ENCODE measurements around the gene TSPAN14.

Gene TSPAN14

DNA sequence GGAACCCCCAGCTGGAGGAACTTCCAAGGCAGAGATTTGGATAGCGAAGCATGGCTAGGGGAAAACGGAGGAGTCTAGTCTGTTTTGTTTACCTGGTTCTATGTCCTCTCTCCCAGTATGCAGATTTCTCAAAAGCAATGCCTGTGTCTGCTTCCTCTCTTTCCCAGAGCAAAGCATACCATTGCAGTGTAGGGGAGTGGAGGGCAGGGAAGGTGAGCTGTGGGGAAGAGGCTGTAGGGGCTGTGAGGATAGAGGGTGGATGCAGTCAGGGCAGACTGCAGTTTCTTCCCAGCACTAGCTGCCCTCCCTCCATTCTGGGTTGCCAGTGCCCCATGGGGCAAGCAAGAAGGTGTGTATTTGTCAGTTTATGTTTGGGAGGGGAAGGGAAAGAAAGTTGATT is 16.9 kb upstream of the TSPAN14 start:
- no peaks in the 10 kb centered on the region for H3K79me2 ChIP-seq (ENCODE audit: insufficient read depth, low read length)
- no peak overlapping the region for H3K9ac ChIP-seq (ENCODE audit: low read length)
- no peaks in the 10 kb centered on the region for H3K36me3 ChIP-seq (ENCODE audit: insufficient read depth, low read length)
- no peaks in the 10 kb centered on the region for H3K4me1 ChIP-seq (ENCODE audit: insufficient read depth, low read length, severe bottlenecking)
- no peaks in the 10 kb centered on the region for H4K20me1 ChIP-seq (ENCODE audit: insufficient read depth, low read length)
- TF ChIP-seq, protein P1, sequence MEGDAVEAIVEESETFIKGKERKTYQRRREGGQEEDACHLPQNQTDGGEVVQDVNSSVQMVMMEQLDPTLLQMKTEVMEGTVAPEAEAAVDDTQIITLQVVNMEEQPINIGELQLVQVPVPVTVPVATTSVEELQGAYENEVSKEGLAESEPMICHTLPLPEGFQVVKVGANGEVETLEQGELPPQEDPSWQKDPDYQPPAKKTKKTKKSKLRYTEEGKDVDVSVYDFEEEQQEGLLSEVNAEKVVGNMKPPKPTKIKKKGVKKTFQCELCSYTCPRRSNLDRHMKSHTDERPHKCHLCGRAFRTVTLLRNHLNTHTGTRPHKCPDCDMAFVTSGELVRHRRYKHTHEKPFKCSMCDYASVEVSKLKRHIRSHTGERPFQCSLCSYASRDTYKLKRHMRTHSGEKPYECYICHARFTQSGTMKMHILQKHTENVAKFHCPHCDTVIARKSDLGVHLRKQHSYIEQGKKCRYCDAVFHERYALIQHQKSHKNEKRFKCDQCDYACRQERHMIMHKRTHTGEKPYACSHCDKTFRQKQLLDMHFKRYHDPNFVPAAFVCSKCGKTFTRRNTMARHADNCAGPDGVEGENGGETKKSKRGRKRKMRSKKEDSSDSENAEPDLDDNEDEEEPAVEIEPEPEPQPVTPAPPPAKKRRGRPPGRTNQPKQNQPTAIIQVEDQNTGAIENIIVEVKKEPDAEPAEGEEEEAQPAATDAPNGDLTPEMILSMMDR (IDR thresholded peaks at IDR 0.05; ENCODE audit: low read length): no peak
- TF ChIP-seq EZH2 (IDR thresholded peaks at IDR 0.05; ENCODE audit: borderline replicate concordance, low read length): no peak
- no peak overlapping the region for H3K4me2 ChIP-seq (ENCODE audit: low read length)
- no peak overlapping the region for H2AFZ ChIP-seq (ENCODE audit: low read length)
- H3K27ac ChIP-seq (ENCODE audit: low read depth, low read length, poor library complexity, severe bottlenecking): no peak overlapping the region
- H3K9me3 ChIP-seq (ENCODE audit: low read length): no peaks in the 10 kb centered on the region
- no peaks in the 10 kb centered on the region for H3F3A ChIP-seq (ENCODE audit: insufficient read depth, low read length)
- H3K9me2 ChIP-seq (ENCODE audit: low read depth, low read length): no peaks in the 10 kb centered on the region
- no peaks in the 10 kb centered on the region for H3K27me3 ChIP-seq (ENCODE audit: insufficient read depth, low read length)
- no peak overlapping the region for H3K4me3 ChIP-seq (ENCODE audit: low read depth, low read length, poor library complexity, severe bottlenecking)

DNA sequence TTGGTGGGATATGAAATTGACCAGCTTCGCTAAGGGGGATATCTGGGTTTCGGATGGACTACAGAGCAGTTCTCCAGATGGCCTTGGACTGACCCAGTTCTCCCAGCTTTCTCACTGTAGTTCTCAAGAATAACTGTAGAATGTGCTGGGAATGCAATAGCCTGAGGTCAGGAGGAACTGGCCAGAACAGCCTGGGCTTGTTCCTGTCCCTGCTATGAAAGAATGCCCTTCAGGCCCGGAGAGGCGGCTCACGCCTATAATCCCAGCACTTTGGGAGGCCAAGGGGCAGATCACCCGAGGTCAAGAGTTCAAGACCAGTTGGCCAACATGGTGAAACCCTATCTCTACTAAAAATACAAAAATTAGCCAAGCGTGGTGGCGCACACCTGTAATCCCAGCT is 12.3 kb upstream of the TSPAN14 start:
- H3K79me2 ChIP-seq (ENCODE audit: insufficient read depth, low read length): no peaks in the 10 kb centered on the region
- H3K9me3 ChIP-seq (ENCODE audit: low read length): no peaks in the 10 kb centered on the region
- no peak overlapping the region for H3K4me2 ChIP-seq (ENCODE audit: low read length)
- H3K4me3 ChIP-seq (ENCODE audit: low read depth, low read length, poor library complexity, severe bottlenecking): no peak overlapping the region
- no peaks in the 10 kb centered on the region for H3K36me3 ChIP-seq (ENCODE audit: insufficient read depth, low read length)
- H3K27me3 ChIP-seq (ENCODE audit: insufficient read depth, low read length): no peaks in the 10 kb centered on the region
- no peaks in the 10 kb centered on the region for H3K4me1 ChIP-seq (ENCODE audit: insufficient read depth, low read length, severe bottlenecking)
- no peak overlapping the region for H3K9ac ChIP-seq (ENCODE audit: low read length)
- H3K27ac ChIP-seq (ENCODE audit: low read depth, low read length, poor library complexity, severe bottlenecking): no peak overlapping the region
- TF ChIP-seq, protein P1 (IDR thresholded peaks at IDR 0.05; ENCODE audit: low read length): no peak
- no peak for TF ChIP-seq EZH2 (IDR thresholded peaks at IDR 0.05; ENCODE audit: borderline replicate concordance, low read length)
- no peak overlapping the region for H2AFZ ChIP-seq (ENCODE audit: low read length)
- no peaks in the 10 kb centered on the region for H3F3A ChIP-seq (ENCODE audit: insufficient read depth, low read length)
- H4K20me1 ChIP-seq (ENCODE audit: insufficient read depth, low read length): no peaks in the 10 kb centered on the region
- H3K9me2 ChIP-seq (ENCODE audit: low read depth, low read length): no peaks in the 10 kb centered on the region

DNA sequence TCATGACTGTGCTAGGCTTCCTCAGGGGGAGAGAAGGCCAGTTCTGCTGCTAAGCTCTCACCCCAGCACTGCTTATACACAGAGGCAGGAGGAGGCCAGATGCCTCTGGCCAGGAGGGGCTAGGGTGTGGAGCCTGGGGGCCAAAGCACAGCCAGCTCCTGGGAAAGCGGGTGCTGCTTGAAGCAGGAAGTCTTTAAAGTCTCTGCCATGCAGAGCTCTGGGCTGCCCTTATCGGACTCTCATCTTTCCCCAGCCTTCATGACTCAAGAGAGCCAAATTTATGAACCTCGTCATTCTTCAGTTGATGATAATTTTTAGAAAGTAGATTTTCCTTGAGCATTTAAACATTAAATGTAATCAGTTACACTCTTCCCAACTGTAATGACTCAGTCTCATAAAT is 11.2 kb upstream of the TSPAN14 start:
- no peak overlapping the region for H3K4me3 ChIP-seq (ENCODE audit: low read depth, low read length, poor library complexity, severe bottlenecking)
- H3K4me1 ChIP-seq (ENCODE audit: insufficient read depth, low read length, severe bottlenecking): no peaks in the 10 kb centered on the region
- H2AFZ ChIP-seq (ENCODE audit: low read length): no peak overlapping the region
- no peaks in the 10 kb centered on the region for H3K9me3 ChIP-seq (ENCODE audit: low read length)
- no peak overlapping the region for H3K9ac ChIP-seq (ENCODE audit: low read length)
- H3K36me3 ChIP-seq (ENCODE audit: insufficient read depth, low read length): no peaks in the 10 kb centered on the region
- no peak overlapping the region for H3K4me2 ChIP-seq (ENCODE audit: low read length)
- no peak overlapping the region for H3K27ac ChIP-seq (ENCODE audit: low read depth, low read length, poor library complexity, severe bottlenecking)
- H3K79me2 ChIP-seq (ENCODE audit: insufficient read depth, low read length): no peaks in the 10 kb centered on the region
- H3F3A ChIP-seq (ENCODE audit: insufficient read depth, low read length): no peaks in the 10 kb centered on the region
- H3K9me2 ChIP-seq (ENCODE audit: low read depth, low read length): no peaks in the 10 kb centered on the region
- TF ChIP-seq, protein P1 (IDR thresholded peaks at IDR 0.05; ENCODE audit: low read length): no peak
- TF ChIP-seq EZH2 (IDR thresholded peaks at IDR 0.05; ENCODE audit: borderline replicate concordance, low read length): no peak
- H4K20me1 ChIP-seq (ENCODE audit: insufficient read depth, low read length): no peaks in the 10 kb centered on the region
- no peaks in the 10 kb centered on the region for H3K27me3 ChIP-seq (ENCODE audit: insufficient read depth, low read length)

Measured in OCI-LY1 (cell line).